Endothelial cell of umbilical vein (primary cell): ENCODE data around the gene PER1. TPM values are rescaled to one million over a fixed set of nuclear protein-coding genes. Genes with fewer than 3 reads are reported as not detected.

Experiments used
- BruUV-seq: library from RNA; stranded (reverse); fragments of 400-500 nt; replicated peaks from 2 replicates; lab custom pipeline; 2021; lab: Mats Ljungman, UMichigan
- CTCF ChIA-PET: fragments of 300-600, 350-600 bp; sonication (Branson Sonifier 250); formaldehyde crosslinking; loops from one replicate; lab custom pipeline; 2021; ENCODE audit warnings: antibody characterized with exemption, inconsistent platforms; lab: Charles Lee
- POLR2A ChIA-PET: fragments of 300-600, 350-600 bp; sonication (Branson Sonifier 250); formaldehyde crosslinking; loops from one replicate; lab custom pipeline; 2021; ENCODE audit warnings: antibody characterized with exemption, inconsistent platforms; lab: Charles Lee
- DNase-seq: peaks from one replicate; pipeline ENCODE4 v3.0.0-alpha.2; 2011; ENCODE audit warnings: low read depth, low spot score
- FAIRE-seq: peaks from 2 replicates; lab custom pipeline; 2011; peaks lifted over from hg19 to GRCh38; lab: Jason Lieb, UNC
- H2AFZ ChIP-seq: 2 replicates; pipeline ENCODE4 v1.6.0; 2012; ENCODE audit warnings: low read depth, low read length, control low read depth, inconsistent platforms
- H3K27ac ChIP-seq: 2 replicates; pipeline ENCODE4 v1.5.1; 2011; ENCODE audit warnings: low read depth, mild to moderate bottlenecking, control low read depth, low read length, moderate library complexity; ENCODE audit not compliant: insufficient read depth
- H3K27me3 ChIP-seq, 2 experiments: 2 replicates each; pipeline versions ENCODE4 v1.6.0 to v1.6.1; 2011; ENCODE audit warnings: low read length in 2 of 2, mixed read lengths in 1 of 2; ENCODE audit not compliant: control insufficient read depth in 2 of 2, insufficient read depth in 2 of 2
- H3K36me3 ChIP-seq, 2 experiments: 2 replicates in 1 of 2; 3 replicates in 1 of 2; pipeline ENCODE4 v1.5.1; 2011; ENCODE audit warnings: low read length in 2 of 2, mild to moderate bottlenecking in 1 of 2, moderate library complexity in 1 of 2; ENCODE audit not compliant: control insufficient read depth in 2 of 2, insufficient read depth in 2 of 2; ENCODE audit errors: extremely low read depth in 1 of 2
- H3K4me1 ChIP-seq: 3 replicates; pipeline ENCODE4 v1.5.1; 2011; ENCODE audit warnings: mild to moderate bottlenecking, low read length; ENCODE audit not compliant: control insufficient read depth, insufficient read depth; ENCODE audit errors: extremely low read depth
- H3K4me2 ChIP-seq: 2 replicates; pipeline ENCODE4 v1.6.1; 2011; ENCODE audit warnings: low read length, control low read depth, mixed read lengths; ENCODE audit not compliant: insufficient read depth
- H3K4me3 ChIP-seq, 3 experiments: fragments of 200-600 bp in 1 of 3; sonication (generic), shearing (Covaris generic) in 1 of 3; replicated peaks in 1 of 3; 2 replicates each; pipeline ENCODE4 v1.5.1; 2011 to 2016; ENCODE audit warnings: control low read depth in 3 of 3, low read length in 3 of 3, mild to moderate bottlenecking in 2 of 3, inconsistent platforms in 1 of 3, low read depth in 1 of 3, moderate library complexity in 1 of 3; ENCODE audit not compliant: insufficient read depth in 1 of 3
- H3K79me2 ChIP-seq: 2 replicates; pipeline ENCODE4 v1.6.0; 2012; ENCODE audit warnings: low read length, inconsistent platforms; ENCODE audit not compliant: control insufficient read depth, insufficient read depth
- H3K9ac ChIP-seq: replicated peaks from 2 replicates; pipeline ENCODE3; 2011; ENCODE audit warnings: low read length, control low read depth; ENCODE audit not compliant: insufficient read depth; ENCODE audit errors: extremely low read depth
- H3K9me1 ChIP-seq: replicated peaks from 3 replicates; pipeline ENCODE4 v1.6.0; 2011; ENCODE audit warnings: mild to moderate bottlenecking, low read length; ENCODE audit not compliant: control insufficient read depth, insufficient read depth; ENCODE audit errors: extremely low read depth
- H3K9me3 ChIP-seq: replicated peaks from 2 replicates; pipeline ENCODE4 v1.5.1; 2012; ENCODE audit warnings: low read length, inconsistent platforms; ENCODE audit not compliant: control insufficient read depth, insufficient read depth
- H4K20me1 ChIP-seq: replicated peaks from 2 replicates; pipeline ENCODE3; 2011; ENCODE audit warnings: mild to moderate bottlenecking, low read length; ENCODE audit not compliant: control insufficient read depth, insufficient read depth; ENCODE audit errors: extremely low read depth
- EZH2 ChIP-seq: IDR thresholded peaks from 2 replicates; pipeline ENCODE4 v1.6.1; 2012; ENCODE audit warnings: borderline replicate concordance, low read depth, mild to moderate bottlenecking, moderate library complexity, low read length, inconsistent platforms; ENCODE audit not compliant: severe bottlenecking
- FOS ChIP-seq: IDR thresholded peaks from 2 replicates; pipeline ENCODE4 v1.6.1; 2011; ENCODE audit warnings: mild to moderate bottlenecking, low read length, moderate library complexity, borderline replicate concordance; ENCODE audit not compliant: insufficient read depth
- JUN ChIP-seq: IDR thresholded peaks from 2 replicates; pipeline ENCODE4 v1.6.1; 2011; ENCODE audit warnings: borderline replicate concordance, low read depth; ENCODE audit not compliant: insufficient read length, insufficient read depth
- dilution Hi-C: fragments of 300-500 bp; cut with MboI; formaldehyde crosslinking; loops from one replicate; pipeline ENCODE4 v1.15.0; 2019; ENCODE audit warnings: low sequenced_read_pairs; ENCODE audit not compliant: extremely low pct_ligation_motif_present
- intact Hi-C: fragments of 100-400 bp; cut with micrococcal nuclease; formaldehyde crosslinking; loops from one replicate; pipeline ENCODE4 v1.10.0; 2022
- polyA plus RNA-seq, 4 experiments: library from polyadenylated mRNA; depleted of rRNA in 3 of 4; stranded (reverse) in 3 of 4; unstranded in 1 of 4; fragments of >200 nt; gene quantifications; 2 replicates each; pipeline versions ENCODE4 v1.2.1 to v1.2.3, GENCODE V29; 2011 to 2012; ENCODE audit warnings: missing spikeins in 1 of 4
- total RNA-seq: library from RNA; stranded (reverse); gene quantifications from 2 replicates; pipeline ENCODE4 v1.2.3, GENCODE V29; 2021
- TF ChIP-seq, protein P1 (sequence below), 2 donors: IDR thresholded peaks; 1 replicate in 1 of 2; 2 replicates in 1 of 2; pipeline ENCODE4 v1.5.1; 2011; ENCODE audit warnings: low read length in 2 of 2, mild to moderate bottlenecking in 2 of 2, moderate library complexity in 2 of 2, control low read depth in 1 of 2, inconsistent platforms in 1 of 2, low read depth in 1 of 2; ENCODE audit not compliant: insufficient read depth in 1 of 2; ENCODE audit errors: extremely low read depth in 1 of 2
- TF ChIP-seq, protein P2 (sequence below): IDR thresholded peaks from 2 replicates; pipeline ENCODE4 v1.6.1; 2011; ENCODE audit not compliant: insufficient read depth, insufficient read length

Gene PER1
- total and polyA plus RNA-seq, 2 donors (not counting 3 experiments of a cell fraction or from before 2014, with no cell fraction given), result 12.1 to 32.1 TPM

DNA sequence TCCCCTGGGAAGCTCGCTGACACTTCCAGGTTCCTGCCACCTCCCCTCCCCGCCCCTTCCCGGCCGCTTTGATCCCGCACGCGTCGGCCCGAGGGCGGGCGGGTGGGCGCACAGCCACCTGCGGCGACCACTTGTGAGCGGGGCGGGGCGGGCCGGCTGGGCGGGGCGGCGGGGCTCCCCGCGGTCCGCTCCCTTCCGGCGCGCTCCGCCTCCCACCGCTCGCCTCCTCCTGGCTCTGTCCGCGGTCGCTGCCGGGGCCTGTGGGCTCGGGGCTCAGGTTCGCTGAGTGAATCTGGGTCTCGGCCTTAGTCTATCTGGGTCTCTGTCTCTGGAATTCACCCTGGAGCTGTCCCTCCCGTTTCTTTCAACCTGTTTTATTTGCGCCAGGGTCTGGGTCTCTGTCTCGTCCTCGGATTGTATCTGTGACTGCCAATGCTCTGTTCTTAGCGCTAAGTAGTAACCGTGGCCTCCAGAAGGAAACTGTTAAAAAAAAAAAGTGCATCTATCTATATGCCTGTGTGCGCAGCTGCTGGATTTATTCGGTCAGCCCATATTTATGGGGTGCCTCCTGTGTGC lies 25.6 kb downstream of the PER1 start:
- FAIRE-seq (peak; percentile 55), DNase-seq (peak; percentile 46)
- Histone ChIP-seq H3K36me3 (no peaks in the 10 kb centered on the region), H3K4me3 (peak overlapping the region; percentile 46 to 98 (median 85)), H3K79me2 (no peaks in the 10 kb centered on the region), H3K27me3 (peaks cover 8 to 14% of the 10 kb centered on the region in 2 experiments), H3K4me2 (peak overlapping the region; percentile 97), H2AFZ (peak overlapping the region; percentile 100), H3K9me3 (no peaks in the 10 kb centered on the region), H3K9ac (no peak overlapping the region), H3K4me1 (peaks cover 27% of the 10 kb centered on the region), H4K20me1 (no peaks in the 10 kb centered on the region), H3K9me1 (no peaks in the 10 kb centered on the region), H3K27ac (no peak overlapping the region)
- ChIA-PET POLR2A (interaction anchor here (1.2 kb wide), 1 partner anchor 46 kb away, joined by 4 read pairs; no protein-coding TSS in a partner anchor), CTCF (interaction anchor here (1.1 to 1.3 kb wide), 4 partner anchors 9 to 34 kb away, joined by 3 to 5 read pairs (median 3); no protein-coding TSS in a partner anchor)
- dilution Hi-C loops, result no loop called here
- BruUV-seq, result no TSS peak
- TF ChIP-seq, protein P1, sequence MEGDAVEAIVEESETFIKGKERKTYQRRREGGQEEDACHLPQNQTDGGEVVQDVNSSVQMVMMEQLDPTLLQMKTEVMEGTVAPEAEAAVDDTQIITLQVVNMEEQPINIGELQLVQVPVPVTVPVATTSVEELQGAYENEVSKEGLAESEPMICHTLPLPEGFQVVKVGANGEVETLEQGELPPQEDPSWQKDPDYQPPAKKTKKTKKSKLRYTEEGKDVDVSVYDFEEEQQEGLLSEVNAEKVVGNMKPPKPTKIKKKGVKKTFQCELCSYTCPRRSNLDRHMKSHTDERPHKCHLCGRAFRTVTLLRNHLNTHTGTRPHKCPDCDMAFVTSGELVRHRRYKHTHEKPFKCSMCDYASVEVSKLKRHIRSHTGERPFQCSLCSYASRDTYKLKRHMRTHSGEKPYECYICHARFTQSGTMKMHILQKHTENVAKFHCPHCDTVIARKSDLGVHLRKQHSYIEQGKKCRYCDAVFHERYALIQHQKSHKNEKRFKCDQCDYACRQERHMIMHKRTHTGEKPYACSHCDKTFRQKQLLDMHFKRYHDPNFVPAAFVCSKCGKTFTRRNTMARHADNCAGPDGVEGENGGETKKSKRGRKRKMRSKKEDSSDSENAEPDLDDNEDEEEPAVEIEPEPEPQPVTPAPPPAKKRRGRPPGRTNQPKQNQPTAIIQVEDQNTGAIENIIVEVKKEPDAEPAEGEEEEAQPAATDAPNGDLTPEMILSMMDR (IDR thresholded peaks at IDR 0.05; ENCODE audit: extremely low read depth in 1 of 2, insufficient read depth in 1 of 2, low read depth in 1 of 2, low read length in 2 of 2), result no peak
- no peak for TF ChIP-seq FOS
- TF ChIP-seq JUN, result no peak
- TF ChIP-seq, protein P2, sequence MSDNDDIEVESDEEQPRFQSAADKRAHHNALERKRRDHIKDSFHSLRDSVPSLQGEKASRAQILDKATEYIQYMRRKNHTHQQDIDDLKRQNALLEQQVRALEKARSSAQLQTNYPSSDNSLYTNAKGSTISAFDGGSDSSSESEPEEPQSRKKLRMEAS, result no peak
- TF ChIP-seq EZH2, result no peak
- intact Hi-C loops, result loop anchor here (1.0 kb wide), 1 partner anchor 12 kb away; no protein-coding TSS in a partner anchor
